AG04449 (cell line): ENCODE data around the gene OAF.
"Not testable (repeated sequence)": the region's sequence is repeated elsewhere in the genome, so short reads cannot be mapped to it uniquely, and the experiment has no call there.

Experiments used
- CTCF ChIA-PET: fragments of 350-600 bp; formaldehyde crosslinking; extraction: SDS; loops from one replicate; lab custom pipeline; 2021; ENCODE audit warnings: antibody characterized with exemption; lab: Yijun Ruan, JAX
- POLR2A ChIA-PET: fragments of 400-600, 350-600 bp; formaldehyde crosslinking; extraction: SDS; loops from one replicate; lab custom pipeline; 2020; ENCODE audit warnings: antibody characterized with exemption, inconsistent platforms; lab: Yijun Ruan, JAX
- DNase-seq: peaks from one replicate; pipeline ENCODE4 v3.0.0-alpha.2; 2010; ENCODE audit warnings: low read depth, low spot score
- H3K4me3 ChIP-seq: 2 replicates; pipeline ENCODE4 v1.5.1; 2011; ENCODE audit warnings: low read depth, mild to moderate bottlenecking, control low read depth, low read length
- TF ChIP-seq, protein P1 (sequence below): IDR thresholded peaks from one replicate; pipeline ENCODE4 v1.5.1; 2011; ENCODE audit warnings: mild to moderate bottlenecking, moderate library complexity, low read length, control low read depth, inconsistent platforms; ENCODE audit not compliant: insufficient read depth; ENCODE audit errors: missing control alignments

Gene OAF

DNA sequence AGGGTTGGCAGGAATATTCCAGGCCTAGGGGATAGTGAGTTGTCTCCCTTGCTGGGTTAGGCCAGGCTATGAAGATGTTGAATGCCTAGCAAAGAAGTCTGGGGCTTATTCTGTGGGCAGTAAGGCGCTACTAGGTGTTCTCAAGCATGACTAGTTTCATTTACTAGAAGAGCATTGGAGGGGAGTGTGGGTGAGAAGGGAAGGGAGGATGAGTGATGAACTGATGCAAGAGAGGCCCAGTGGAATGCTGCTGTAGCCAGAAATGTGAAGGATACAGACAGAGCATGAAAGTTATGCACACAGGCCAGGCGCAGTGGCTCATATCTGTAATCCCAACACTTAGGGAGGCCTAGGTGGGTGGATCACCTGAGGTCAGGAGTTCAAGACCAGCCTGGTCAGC lies 62.6 kb downstream of the OAF start:
- CTCF ChIA-PET: interaction anchor here (1.8 to 7.2 kb wide), 2 partner anchors 28 to 38 kb away, joined by 4 to 56 read pairs; no protein-coding TSS in a partner anchor
- DNase-seq: no peak

DNA sequence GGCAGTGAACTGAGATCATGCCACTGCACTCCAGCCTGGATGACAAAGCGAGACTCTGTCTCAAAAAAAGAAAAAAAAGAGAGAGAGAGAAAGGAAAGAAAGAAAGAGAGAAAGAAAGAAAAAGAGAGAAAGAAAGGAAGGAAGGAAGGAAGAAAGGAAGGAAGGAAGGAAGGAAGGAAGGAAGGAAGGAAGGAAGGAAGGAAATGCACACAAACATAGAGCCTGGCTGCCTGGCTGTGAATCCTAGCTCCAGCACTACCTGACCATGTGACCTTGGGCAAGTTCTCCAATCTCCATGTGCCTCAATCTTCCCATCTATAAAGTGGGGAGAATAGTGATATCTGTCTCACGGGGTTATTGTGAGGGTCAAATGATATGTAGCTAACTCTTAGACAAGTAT lies 63.1 kb downstream of the OAF start:
- H3K4me3 ChIP-seq, POLR2A ChIA-PET, DNase-seq: not testable (repeated sequence)
- CTCF ChIA-PET: interaction anchor here (0.8 to 3.5 kb wide), 3 partner anchors 26 to 38 kb away, joined by 4 to 25 read pairs (median 4); no protein-coding TSS in a partner anchor

More for the DNA sequence above, 62.6 kb downstream of the OAF start:
- H3K4me3 ChIP-seq: no peak overlapping the region
- POLR2A ChIA-PET: no interaction called here
- TF ChIP-seq, protein P1, sequence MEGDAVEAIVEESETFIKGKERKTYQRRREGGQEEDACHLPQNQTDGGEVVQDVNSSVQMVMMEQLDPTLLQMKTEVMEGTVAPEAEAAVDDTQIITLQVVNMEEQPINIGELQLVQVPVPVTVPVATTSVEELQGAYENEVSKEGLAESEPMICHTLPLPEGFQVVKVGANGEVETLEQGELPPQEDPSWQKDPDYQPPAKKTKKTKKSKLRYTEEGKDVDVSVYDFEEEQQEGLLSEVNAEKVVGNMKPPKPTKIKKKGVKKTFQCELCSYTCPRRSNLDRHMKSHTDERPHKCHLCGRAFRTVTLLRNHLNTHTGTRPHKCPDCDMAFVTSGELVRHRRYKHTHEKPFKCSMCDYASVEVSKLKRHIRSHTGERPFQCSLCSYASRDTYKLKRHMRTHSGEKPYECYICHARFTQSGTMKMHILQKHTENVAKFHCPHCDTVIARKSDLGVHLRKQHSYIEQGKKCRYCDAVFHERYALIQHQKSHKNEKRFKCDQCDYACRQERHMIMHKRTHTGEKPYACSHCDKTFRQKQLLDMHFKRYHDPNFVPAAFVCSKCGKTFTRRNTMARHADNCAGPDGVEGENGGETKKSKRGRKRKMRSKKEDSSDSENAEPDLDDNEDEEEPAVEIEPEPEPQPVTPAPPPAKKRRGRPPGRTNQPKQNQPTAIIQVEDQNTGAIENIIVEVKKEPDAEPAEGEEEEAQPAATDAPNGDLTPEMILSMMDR: no peak

DNA sequence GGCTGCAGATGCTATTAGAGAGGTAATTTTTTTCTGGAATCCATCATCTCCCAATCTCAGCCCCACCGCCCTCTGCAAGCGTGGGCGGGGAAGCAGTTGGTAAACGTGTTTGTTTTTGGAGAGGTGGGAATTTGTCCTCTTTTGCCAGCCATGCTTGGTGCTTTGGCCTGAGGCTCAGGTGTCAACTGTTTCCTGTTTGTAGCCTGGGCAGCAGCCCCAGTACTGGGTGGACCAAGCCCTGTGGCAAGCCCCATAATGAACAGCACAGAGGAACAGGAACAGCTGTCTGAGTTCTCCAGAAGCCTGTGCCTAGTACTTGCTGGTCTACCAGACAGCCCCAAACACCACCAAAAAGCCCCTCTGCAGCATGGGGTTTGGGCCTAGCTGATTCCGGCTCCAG lies 68.7 kb downstream of the OAF start:
- DNase-seq: no peak
- TF ChIP-seq, protein P1: no peak
- ChIA-PET POLR2A (no interaction called here), CTCF (interaction anchor here (0.9 to 1.3 kb wide), 4 partner anchors 20 to 50 kb away, joined by 3 to 7 read pairs (median 4); no protein-coding TSS in a partner anchor)
- H3K4me3 ChIP-seq: no peak overlapping the region
